GM23248 (cell line): ENCODE data around the gene ARFIP1. TPM values are rescaled to one million over a fixed set of nuclear protein-coding genes. Genes with fewer than 3 reads are reported as not detected.

Experiments used
- DNase-seq: peaks from one replicate; pipeline ENCODE4 v3.0.0-alpha.2; 2015
- H2AFZ ChIP-seq: fragments of 200-600 bp; sonication (generic); 2 replicates; pipeline ENCODE4 v1.6.1; 2016; ENCODE audit warnings: antibody characterized with exemption
- H3F3A ChIP-seq: fragments of 200-600 bp; sonication (generic); 2 replicates; pipeline ENCODE4 v1.6.1; 2016; ENCODE audit warnings: mild to moderate bottlenecking, antibody characterized with exemption, mixed run types; ENCODE audit not compliant: insufficient read depth
- H3K27ac ChIP-seq: fragments of 200-600 bp; sonication (generic); 2 replicates; pipeline ENCODE4 v1.5.1; 2016; ENCODE audit warnings: mild to moderate bottlenecking
- H3K27me3 ChIP-seq: fragments of 200-600 bp; sonication (generic); replicated peaks from 2 replicates; pipeline ENCODE4 v1.6.1; 2016; ENCODE audit warnings: mild to moderate bottlenecking; ENCODE audit not compliant: insufficient read depth
- H3K36me3 ChIP-seq: fragments of 200-600 bp; sonication (generic); 2 replicates; pipeline ENCODE4 v1.6.1; 2016; ENCODE audit warnings: low read depth, mild to moderate bottlenecking
- H3K4me1 ChIP-seq: fragments of 200-600 bp; sonication (generic); 2 replicates; pipeline ENCODE4 v1.6.1; 2016; ENCODE audit warnings: mild to moderate bottlenecking; ENCODE audit not compliant: insufficient read depth
- H3K4me2 ChIP-seq: fragments of 200-600 bp; sonication (generic); one replicate; pipeline ENCODE4 v1.6.1; 2016; ENCODE audit warnings: mild to moderate bottlenecking; ENCODE audit not compliant: unreplicated experiment
- H3K4me3 ChIP-seq: fragments of 200-600 bp; sonication (generic); 2 replicates; pipeline ENCODE4 v1.5.1; 2016; ENCODE audit warnings: mild to moderate bottlenecking
- H3K79me2 ChIP-seq: fragments of 200-600 bp; sonication (generic); 2 replicates; pipeline ENCODE4 v1.6.1; 2016; ENCODE audit warnings: mild to moderate bottlenecking; ENCODE audit not compliant: insufficient read depth
- H3K9ac ChIP-seq: fragments of 200-600 bp; sonication (generic); 2 replicates; pipeline ENCODE4 v1.6.1; 2016; ENCODE audit warnings: mild to moderate bottlenecking
- H3K9me2 ChIP-seq: fragments of 200-600 bp; sonication (generic); 2 replicates; pipeline ENCODE4 v1.6.1; 2016; ENCODE audit warnings: mixed run types, mild to moderate bottlenecking, moderate library complexity; ENCODE audit not compliant: insufficient read depth
- H3K9me3 ChIP-seq: fragments of 200-600 bp; sonication (generic); one replicate; pipeline ENCODE4 v1.6.1; 2017; ENCODE audit warnings: low read depth
- H4K20me1 ChIP-seq: fragments of 200-600 bp; sonication (generic); 2 replicates; pipeline ENCODE4 v1.6.0; 2016; ENCODE audit not compliant: insufficient read depth
- EZH2 ChIP-seq: fragments of 200-600 bp; sonication (generic); IDR thresholded peaks from 2 replicates; pipeline ENCODE4 v1.6.1; 2018; ENCODE audit warnings: antibody characterized with exemption, mild to moderate bottlenecking; ENCODE audit not compliant: insufficient read depth, poor library complexity, severe bottlenecking
- EZH2phosphoT487 ChIP-seq: fragments of 200-600 bp; sonication (generic); IDR thresholded peaks from 2 replicates; pipeline ENCODE4 v1.6.1; 2018; ENCODE audit warnings: antibody characterized with exemption, moderate library complexity, mild to moderate bottlenecking, low read depth; ENCODE audit not compliant: insufficient read depth
- WGBS, 2 experiments: methylation state at CpG; one replicate each; pipeline ENCODE4 v1.1.6; 2015 to 2017; ENCODE audit warnings: low lambda C conversion rate in 2 of 2, low coverage in 1 of 2; ENCODE audit errors: missing lambda C conversion rate in 2 of 2; 5-methylcytosine and 5-hydroxymethylcytosine counted together
- in situ Hi-C: fragments of 300-500 bp; cut with MboI; formaldehyde crosslinking; loops from 2 replicates; pipeline ENCODE4 v1.15.0; 2020
- polyA plus RNA-seq: library from polyadenylated mRNA; unstranded; fragments of >200 nt; fragmentation: Nextera tagmentation; extraction: Ambion mirVana; gene quantifications from 2 replicates; pipeline ENCODE4 v1.2.1, GENCODE V29; 2016
- total RNA-seq: library from RNA; depleted of rRNA; stranded (reverse); fragments of >200 nt; shearing (Covaris generic); gene quantifications from 2 replicates; pipeline ENCODE4 v1.2.3, GENCODE V29; 2014

The ARFIP1 gene
- total and polyA plus RNA-seq, 2 experiments from 2014 or later, result 40.7 to 61.4 TPM

DNA sequence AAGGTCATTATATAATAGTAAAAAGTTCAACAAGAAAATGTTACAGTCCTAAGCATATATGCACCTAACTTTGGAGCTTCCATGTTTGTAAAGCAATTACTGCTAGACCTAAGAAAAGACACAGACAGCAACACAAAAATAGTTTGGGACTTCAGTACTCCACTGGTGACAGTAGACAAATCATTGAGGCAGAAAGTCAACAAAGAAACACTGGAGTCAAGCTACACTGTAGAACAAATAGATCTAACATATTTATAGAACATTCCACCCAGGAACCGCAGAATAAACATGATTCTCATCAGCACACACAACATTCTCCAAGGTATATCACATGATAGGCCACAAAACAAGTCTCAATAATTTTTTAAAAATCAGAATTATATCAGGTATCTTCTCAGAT lies 42.6 kb downstream of the ARFIP1 start:
- Histone ChIP-seq H3K4me2 (no peak overlapping the region), H3K9ac (no peak overlapping the region), H4K20me1 (no peaks in the 10 kb centered on the region), H3K4me1 (0 out of 2 replicates have a peak, but pooled peaks cover 2% of the 10 kb centered on the region), H3K36me3 (0 out of 2 replicates have a peak, but pooled peaks cover under 1% of the 10 kb centered on the region), H2AFZ (no peak overlapping the region), H3K79me2 (peaks cover 27% of the 10 kb centered on the region; the same call in 1 of the 2 replicates), H3K9me2 (no peaks in the 10 kb centered on the region), H3K4me3 (no peak overlapping the region), H3K27ac (no peak overlapping the region), H3F3A (0 out of 2 replicates have a peak, but pooled peaks cover 3% of the 10 kb centered on the region), H3K27me3 (no peaks in the 10 kb centered on the region), H3K9me3 (no peaks in the 10 kb centered on the region)
- TF ChIP-seq EZH2 (no peak), EZH2phosphoT487 (no peak)
- in situ Hi-C loops, result no loop called here
- DNase-seq, result no peak
- 94 to 100% methylated on average over 1 of the region's 1 CpG for WGBS, 2 experiments

- H3K9me2 ChIP-seq, result no peaks in the 10 kb centered on the region
- no peak overlapping the region for H2AFZ ChIP-seq
- no peak for TF ChIP-seq EZH2phosphoT487
- TF ChIP-seq EZH2, result no peak
- in situ Hi-C loops, result no loop called here
- peaks cover 16% of the 10 kb centered on the region; the same call in 1 of the 2 replicates for H3K79me2 ChIP-seq
- no peak overlapping the region for H3K27ac ChIP-seq
- H3K4me2 ChIP-seq, result no peak overlapping the region
- no peaks in the 10 kb centered on the region for H3K9me3 ChIP-seq
- no peak overlapping the region for H3K9ac ChIP-seq
- no peak overlapping the region for H3K4me3 ChIP-seq
- H3K4me1 ChIP-seq, result no peaks in the 10 kb centered on the region
- H3K36me3 ChIP-seq, result no peaks in the 10 kb centered on the region
- DNase-seq, result no peak
- WGBS, 2 experiments, result 96 to 100% methylated on average over 2 of the region's 2 CpGs
- H4K20me1 ChIP-seq, result no peaks in the 10 kb centered on the region
- H3F3A ChIP-seq, result peaks cover 3% of the 10 kb centered on the region; the same call in 1 of the 2 replicates
- no peaks in the 10 kb centered on the region for H3K27me3 ChIP-seq
Measured at GRCh38 chr4:152824561-152824960, 44.8 kb downstream of the ARFIP1 start.

DNA sequence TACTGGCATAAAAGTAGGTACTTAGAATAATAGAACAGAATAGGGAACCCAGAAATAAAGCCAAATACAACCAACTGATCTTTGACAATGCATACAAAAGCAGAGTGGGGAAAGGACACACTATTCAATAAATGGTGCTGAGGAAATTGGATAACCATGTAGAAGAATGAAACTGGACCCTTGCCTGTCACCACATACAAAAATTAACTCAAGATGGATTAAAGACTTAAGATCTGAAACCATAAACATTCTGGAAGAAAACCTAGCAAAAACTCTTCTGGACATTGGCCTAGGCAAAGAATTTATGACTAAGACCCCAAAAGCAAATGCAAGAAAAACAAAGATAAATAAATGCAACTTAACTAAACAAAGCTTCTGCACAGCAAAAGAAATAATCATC lies 45.6 kb downstream of the ARFIP1 start:
- H3K9me3 ChIP-seq, result no peaks in the 10 kb centered on the region
- H3K36me3 ChIP-seq, result no peaks in the 10 kb centered on the region; the same call in 1 of the 2 replicates
- no peaks in the 10 kb centered on the region for H3K4me1 ChIP-seq
- no peaks in the 10 kb centered on the region for H4K20me1 ChIP-seq
- H3K79me2 ChIP-seq, result peaks cover 11% of the 10 kb centered on the region; the same call in 1 of the 2 replicates
- no peaks in the 10 kb centered on the region for H3K27me3 ChIP-seq
- no peaks in the 10 kb centered on the region for H3K9me2 ChIP-seq
- DNase-seq, result no peak
- no peak overlapping the region for H3K27ac ChIP-seq
- H3K4me3 ChIP-seq, result no peak overlapping the region
- no peak overlapping the region for H3K4me2 ChIP-seq
- no peak overlapping the region for H3K9ac ChIP-seq
- in situ Hi-C loops, result loop anchor here (25.0 kb wide), 1 partner anchor 487 kb away; no protein-coding TSS in a partner anchor
- H3F3A ChIP-seq, result peaks cover 3% of the 10 kb centered on the region; the same call in 1 of the 2 replicates
- H2AFZ ChIP-seq, result no peak overlapping the region
- no peak for TF ChIP-seq EZH2
- no peak for TF ChIP-seq EZH2phosphoT487

- 0 out of 2 replicates have a peak, but pooled peaks cover 4% of the 10 kb centered on the region for H3K4me1 ChIP-seq
- TF ChIP-seq EZH2, result no peak
- TF ChIP-seq EZH2phosphoT487, result no peak
- H3K9me2 ChIP-seq, result no peaks in the 10 kb centered on the region
- DNase-seq, result no peak
- no peak overlapping the region for H2AFZ ChIP-seq
- H3K79me2 ChIP-seq, result peaks cover 12% of the 10 kb centered on the region
- no peaks in the 10 kb centered on the region for H3K27me3 ChIP-seq
- peaks cover 13% of the 10 kb centered on the region for H3F3A ChIP-seq
- no peaks in the 10 kb centered on the region for H4K20me1 ChIP-seq
- in situ Hi-C loops, result loop anchor here (25.0 kb wide), 1 partner anchor 484 kb away; no protein-coding TSS in a partner anchor
- WGBS, 2 experiments, result 48 to 58% methylated on average over 1 of the region's 1 CpG
- no peak overlapping the region for H3K4me3 ChIP-seq
- no peak overlapping the region for H3K27ac ChIP-seq
- peaks cover 8% of the 10 kb centered on the region for H3K36me3 ChIP-seq
- no peak overlapping the region for H3K9ac ChIP-seq
- H3K9me3 ChIP-seq, result no peaks in the 10 kb centered on the region
- H3K4me2 ChIP-seq, result no peak overlapping the region
Measured at GRCh38 chr4:152828122-152828521, 48.4 kb downstream of the ARFIP1 start.

DNA sequence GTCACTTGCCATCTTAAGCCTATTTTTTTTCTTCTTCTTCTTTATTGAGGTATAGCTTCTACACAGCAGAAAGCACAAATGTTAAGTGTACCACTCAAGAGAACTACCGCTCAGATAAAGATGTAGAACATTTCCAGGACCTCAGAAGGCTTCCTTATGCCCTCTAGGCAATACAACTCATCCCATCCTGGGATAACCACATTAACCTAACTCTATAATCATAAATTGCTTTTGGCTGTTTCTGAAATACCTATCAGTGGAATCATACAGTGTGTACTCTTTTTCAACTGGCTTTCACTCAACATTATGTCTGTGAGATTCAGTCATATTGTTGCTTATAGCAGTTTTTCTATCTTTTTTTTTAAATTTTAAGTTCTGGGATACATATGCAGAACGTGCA lies 51.7 kb downstream of the ARFIP1 start:
- H3K36me3 ChIP-seq, result peaks cover 8% of the 10 kb centered on the region
- peaks cover 10% of the 10 kb centered on the region for H3F3A ChIP-seq
- no peak overlapping the region for H2AFZ ChIP-seq
- TF ChIP-seq EZH2 (no peak), EZH2phosphoT487 (no peak)
- no peaks in the 10 kb centered on the region for H3K9me3 ChIP-seq
- peaks cover 13% of the 10 kb centered on the region; the same call in 1 of the 2 replicates for H3K79me2 ChIP-seq
- no peaks in the 10 kb centered on the region for H3K27me3 ChIP-seq
- H3K27ac ChIP-seq, result no peak overlapping the region
- WGBS, 2 experiments, result 100% methylated on average over 2 of the region's 2 CpGs
- H3K4me2 ChIP-seq, result no peak overlapping the region
- peak; percentile 38 for DNase-seq
- 0 out of 2 replicates have a peak, but pooled peaks cover 4% of the 10 kb centered on the region for H3K4me1 ChIP-seq
- no peaks in the 10 kb centered on the region for H3K9me2 ChIP-seq
- in situ Hi-C loops, result loop anchor here (25.0 kb wide), 1 partner anchor 481 kb away; no protein-coding TSS in a partner anchor
- H3K4me3 ChIP-seq, result no peak overlapping the region
- H3K9ac ChIP-seq, result no peak overlapping the region
- no peaks in the 10 kb centered on the region for H4K20me1 ChIP-seq
